Measurements from ENCODE around the gene VGLL3.

Gene VGLL3

DNA sequence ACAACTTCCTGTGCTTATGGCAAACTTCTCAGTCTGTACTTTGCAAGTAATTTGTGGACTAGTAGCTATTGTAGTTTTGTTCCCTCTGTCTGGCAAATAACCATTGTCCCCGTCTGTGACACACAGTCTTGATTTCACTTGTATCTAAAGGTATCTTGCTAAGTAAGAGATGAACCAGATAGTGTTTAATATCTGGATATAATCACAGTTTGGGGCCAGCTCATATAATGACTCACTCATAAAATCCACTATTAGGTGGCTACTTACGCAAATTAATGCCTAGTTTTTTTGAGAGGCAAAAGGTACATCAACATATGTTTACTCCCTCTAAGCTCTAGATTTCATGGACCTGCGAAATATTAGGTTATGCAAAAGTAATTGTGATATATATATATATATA is 30.4 kb downstream of the VGLL3 start:
- no peak for TF ChIP-seq ISL1 (CRISPR knock-in tag; IDR thresholded peaks at IDR 0.05)
- no peak for TF ChIP-seq OSR1 (CRISPR knock-in tag; IDR thresholded peaks at IDR 0.05)
- TF ChIP-seq ZNF565 (CRISPR knock-in tag; conservative IDR thresholded peaks at IDR 0.05; ENCODE audit: low read depth) = no peak
- TF ChIP-seq PPARA (CRISPR knock-in tag; IDR thresholded peaks at IDR 0.05; ENCODE audit: borderline replicate concordance) = no peak
- TF ChIP-seq, protein P1, sequence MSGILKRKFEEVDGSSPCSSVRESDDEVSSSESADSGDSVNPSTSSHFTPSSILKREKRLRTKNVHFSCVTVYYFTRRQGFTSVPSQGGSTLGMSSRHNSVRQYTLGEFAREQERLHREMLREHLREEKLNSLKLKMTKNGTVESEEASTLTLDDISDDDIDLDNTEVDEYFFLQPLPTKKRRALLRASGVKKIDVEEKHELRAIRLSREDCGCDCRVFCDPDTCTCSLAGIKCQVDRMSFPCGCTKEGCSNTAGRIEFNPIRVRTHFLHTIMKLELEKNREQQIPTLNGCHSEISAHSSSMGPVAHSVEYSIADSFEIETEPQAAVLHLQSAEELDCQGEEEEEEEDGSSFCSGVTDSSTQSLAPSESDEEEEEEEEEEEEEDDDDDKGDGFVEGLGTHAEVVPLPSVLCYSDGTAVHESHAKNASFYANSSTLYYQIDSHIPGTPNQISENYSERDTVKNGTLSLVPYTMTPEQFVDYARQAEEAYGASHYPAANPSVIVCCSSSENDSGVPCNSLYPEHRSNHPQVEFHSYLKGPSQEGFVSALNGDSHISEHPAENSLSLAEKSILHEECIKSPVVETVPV (CRISPR knock-in tag; IDR thresholded peaks at IDR 0.05) = no peak
- no peak for TF ChIP-seq ESRRG (CRISPR knock-in tag; IDR thresholded peaks at IDR 0.05)
- TF ChIP-seq, protein P2, sequence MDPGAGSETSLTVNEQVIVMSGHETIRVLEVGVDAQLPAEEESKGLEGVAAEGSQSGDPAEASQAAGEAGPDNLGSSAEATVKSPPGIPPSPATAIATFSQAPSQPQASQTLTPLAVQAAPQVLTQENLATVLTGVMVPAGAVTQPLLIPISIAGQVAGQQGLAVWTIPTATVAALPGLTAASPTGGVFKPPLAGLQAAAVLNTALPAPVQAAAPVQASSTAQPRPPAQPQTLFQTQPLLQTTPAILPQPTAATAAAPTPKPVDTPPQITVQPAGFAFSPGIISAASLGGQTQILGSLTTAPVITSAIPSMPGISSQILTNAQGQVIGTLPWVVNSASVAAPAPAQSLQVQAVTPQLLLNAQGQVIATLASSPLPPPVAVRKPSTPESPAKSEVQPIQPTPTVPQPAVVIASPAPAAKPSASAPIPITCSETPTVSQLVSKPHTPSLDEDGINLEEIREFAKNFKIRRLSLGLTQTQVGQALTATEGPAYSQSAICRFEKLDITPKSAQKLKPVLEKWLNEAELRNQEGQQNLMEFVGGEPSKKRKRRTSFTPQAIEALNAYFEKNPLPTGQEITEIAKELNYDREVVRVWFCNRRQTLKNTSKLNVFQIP (CRISPR knock-in tag; IDR thresholded peaks at IDR 0.05; ENCODE audit: borderline replicate concordance, low read depth) = no peak
- TF ChIP-seq ZFP3 (CRISPR knock-in tag; IDR thresholded peaks at IDR 0.05) = no peak
- no peak for TF ChIP-seq BACH2 (CRISPR knock-in tag; IDR thresholded peaks at IDR 0.05; ENCODE audit: borderline replicate concordance)
- TF ChIP-seq SNAI2 (CRISPR knock-in tag; IDR thresholded peaks at IDR 0.05) = no peak
- TF ChIP-seq TCF4 (CRISPR knock-in tag; IDR thresholded peaks at IDR 0.05; ENCODE audit: borderline replicate concordance) = no peak
- TF ChIP-seq TOX (CRISPR knock-in tag; IDR thresholded peaks at IDR 0.05; ENCODE audit: borderline replicate concordance) = no peak
- TF ChIP-seq CSDC2 (CRISPR knock-in tag; IDR thresholded peaks at IDR 0.05) = no peak
- no peak for TF ChIP-seq RARB (CRISPR knock-in tag; IDR thresholded peaks at IDR 0.05)
- no peak for TF ChIP-seq GLIS3 (CRISPR knock-in tag; IDR thresholded peaks at IDR 0.05)
- TF ChIP-seq, protein P3, sequence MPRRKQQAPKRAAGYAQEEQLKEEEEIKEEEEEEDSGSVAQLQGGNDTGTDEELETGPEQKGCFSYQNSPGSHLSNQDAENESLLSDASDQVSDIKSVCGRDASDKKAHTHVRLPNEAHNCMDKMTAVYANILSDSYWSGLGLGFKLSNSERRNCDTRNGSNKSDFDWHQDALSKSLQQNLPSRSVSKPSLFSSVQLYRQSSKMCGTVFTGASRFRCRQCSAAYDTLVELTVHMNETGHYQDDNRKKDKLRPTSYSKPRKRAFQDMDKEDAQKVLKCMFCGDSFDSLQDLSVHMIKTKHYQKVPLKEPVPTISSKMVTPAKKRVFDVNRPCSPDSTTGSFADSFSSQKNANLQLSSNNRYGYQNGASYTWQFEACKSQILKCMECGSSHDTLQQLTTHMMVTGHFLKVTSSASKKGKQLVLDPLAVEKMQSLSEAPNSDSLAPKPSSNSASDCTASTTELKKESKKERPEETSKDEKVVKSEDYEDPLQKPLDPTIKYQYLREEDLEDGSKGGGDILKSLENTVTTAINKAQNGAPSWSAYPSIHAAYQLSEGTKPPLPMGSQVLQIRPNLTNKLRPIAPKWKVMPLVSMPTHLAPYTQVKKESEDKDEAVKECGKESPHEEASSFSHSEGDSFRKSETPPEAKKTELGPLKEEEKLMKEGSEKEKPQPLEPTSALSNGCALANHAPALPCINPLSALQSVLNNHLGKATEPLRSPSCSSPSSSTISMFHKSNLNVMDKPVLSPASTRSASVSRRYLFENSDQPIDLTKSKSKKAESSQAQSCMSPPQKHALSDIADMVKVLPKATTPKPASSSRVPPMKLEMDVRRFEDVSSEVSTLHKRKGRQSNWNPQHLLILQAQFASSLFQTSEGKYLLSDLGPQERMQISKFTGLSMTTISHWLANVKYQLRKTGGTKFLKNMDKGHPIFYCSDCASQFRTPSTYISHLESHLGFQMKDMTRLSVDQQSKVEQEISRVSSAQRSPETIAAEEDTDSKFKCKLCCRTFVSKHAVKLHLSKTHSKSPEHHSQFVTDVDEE (CRISPR knock-in tag; IDR thresholded peaks at IDR 0.05) = no peak
- no peak for ATAC-seq

DNA sequence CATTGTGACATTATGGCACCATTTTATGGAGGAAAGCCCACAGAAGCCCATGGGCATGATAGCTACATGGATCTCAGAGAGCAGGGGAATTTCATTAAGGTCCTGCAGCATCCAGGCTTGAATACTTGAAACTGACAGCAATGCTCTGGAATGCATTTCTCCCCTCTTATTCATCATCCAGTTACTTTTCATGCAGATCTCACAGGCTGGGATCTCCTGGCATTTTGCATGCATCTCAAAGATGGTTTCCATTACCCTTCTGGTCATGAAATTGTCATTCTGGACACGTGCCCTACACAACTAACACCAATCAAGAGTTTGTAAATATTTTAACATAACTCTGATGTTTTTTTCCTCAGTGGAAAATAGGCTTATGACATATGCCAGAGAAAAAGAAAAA is 32.4 kb downstream of the VGLL3 start:
- ATAC-seq = no peak
- TF ChIP-seq, protein P1 (CRISPR knock-in tag; IDR thresholded peaks at IDR 0.05) = no peak
- TF ChIP-seq PPARA (CRISPR knock-in tag; IDR thresholded peaks at IDR 0.05; ENCODE audit: borderline replicate concordance) = no peak
- TF ChIP-seq SNAI2 (CRISPR knock-in tag; IDR thresholded peaks at IDR 0.05) = no peak
- TF ChIP-seq CSDC2 (CRISPR knock-in tag; IDR thresholded peaks at IDR 0.05) = no peak

DNA sequence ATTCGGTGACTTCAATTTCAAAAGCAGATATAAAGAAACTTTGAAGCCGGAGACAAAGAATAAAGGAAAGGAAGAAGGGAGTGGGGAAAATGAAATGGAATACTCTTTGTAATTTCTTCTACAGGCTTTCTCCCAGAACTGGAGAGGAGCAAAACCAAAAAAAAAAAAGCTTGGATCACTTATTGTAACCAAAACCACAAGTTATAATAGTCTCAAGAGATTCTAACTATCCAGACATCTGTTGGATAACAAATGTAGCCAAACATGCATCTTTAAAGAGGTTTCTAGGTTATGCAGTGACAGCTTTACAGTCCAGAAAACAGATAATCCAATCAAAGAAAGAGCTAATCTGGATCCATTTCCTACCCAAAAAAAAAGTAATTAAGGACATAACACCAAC is 36.2 kb downstream of the VGLL3 start:
- TF ChIP-seq, protein P3 (CRISPR knock-in tag; IDR thresholded peaks at IDR 0.05) = no peak
- TF ChIP-seq ZNF70 (CRISPR knock-in tag; IDR thresholded peaks at IDR 0.05) (no peak), BACH2 (CRISPR knock-in tag; IDR thresholded peaks at IDR 0.05; ENCODE audit: borderline replicate concordance) (no peak), ZFP3 (CRISPR knock-in tag; IDR thresholded peaks at IDR 0.05) (no peak), ZC3H10 (CRISPR knock-in tag; IDR thresholded peaks at IDR 0.05) (no peak), SNAI2 (CRISPR knock-in tag; IDR thresholded peaks at IDR 0.05) (no peak), PPARA (CRISPR knock-in tag; IDR thresholded peaks at IDR 0.05; ENCODE audit: borderline replicate concordance) (no peak), ESRRG (CRISPR knock-in tag; IDR thresholded peaks at IDR 0.05) (no peak), ISL1 (CRISPR knock-in tag; IDR thresholded peaks at IDR 0.05) (no peak), CSDC2 (CRISPR knock-in tag; IDR thresholded peaks at IDR 0.05) (no peak), ARNTL (CRISPR knock-in tag; IDR thresholded peaks at IDR 0.05; ENCODE audit: borderline replicate concordance, low read depth) (no peak), RARB (CRISPR knock-in tag; IDR thresholded peaks at IDR 0.05) (no peak), TOX (CRISPR knock-in tag; IDR thresholded peaks at IDR 0.05; ENCODE audit: borderline replicate concordance) (no peak), OSR1 (CRISPR knock-in tag; IDR thresholded peaks at IDR 0.05) (no peak)
- TF ChIP-seq, protein P2 (CRISPR knock-in tag; IDR thresholded peaks at IDR 0.05; ENCODE audit: borderline replicate concordance, low read depth) = no peak
- TF ChIP-seq, protein P4, sequence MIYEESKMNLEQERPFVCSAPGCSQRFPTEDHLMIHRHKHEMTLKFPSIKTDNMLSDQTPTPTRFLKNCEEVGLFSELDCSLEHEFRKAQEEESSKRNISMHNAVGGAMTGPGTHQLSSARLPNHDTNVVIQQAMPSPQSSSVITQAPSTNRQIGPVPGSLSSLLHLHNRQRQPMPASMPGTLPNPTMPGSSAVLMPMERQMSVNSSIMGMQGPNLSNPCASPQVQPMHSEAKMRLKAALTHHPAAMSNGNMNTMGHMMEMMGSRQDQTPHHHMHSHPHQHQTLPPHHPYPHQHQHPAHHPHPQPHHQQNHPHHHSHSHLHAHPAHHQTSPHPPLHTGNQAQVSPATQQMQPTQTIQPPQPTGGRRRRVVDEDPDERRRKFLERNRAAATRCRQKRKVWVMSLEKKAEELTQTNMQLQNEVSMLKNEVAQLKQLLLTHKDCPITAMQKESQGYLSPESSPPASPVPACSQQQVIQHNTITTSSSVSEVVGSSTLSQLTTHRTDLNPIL (CRISPR knock-in tag; IDR thresholded peaks at IDR 0.05; ENCODE audit: low read depth) = no peak
- no peak for ATAC-seq
